Trophoblast cell (in vitro differentiated cells and primary cell): ENCODE results near the gene POLR2F.

Experiments
- DNase-seq, 2 donors: peaks; one replicate each; pipeline ENCODE4 v3.0.0-alpha.2; 2016
- H2AFZ ChIP-seq: 2 replicates; pipeline ENCODE4 v1.6.1; 2013; ENCODE audit warnings: low read length, moderate library complexity, mild to moderate bottlenecking; ENCODE audit not compliant: insufficient read depth, poor library complexity
- H2AK5ac ChIP-seq: 2 replicates; pipeline ENCODE4 v1.6.1; 2013; ENCODE audit warnings: mild to moderate bottlenecking, low read length
- H2BK120ac ChIP-seq: 2 replicates; pipeline ENCODE4 v1.6.1; 2013; ENCODE audit warnings: low read length, mild to moderate bottlenecking, moderate library complexity; ENCODE audit not compliant: insufficient read depth, poor library complexity
- H2BK12ac ChIP-seq: 2 replicates; pipeline ENCODE4 v1.6.1; 2013; ENCODE audit warnings: mild to moderate bottlenecking, low read length, moderate library complexity
- H2BK5ac ChIP-seq: 2 replicates; pipeline ENCODE4 v1.6.1; 2013; ENCODE audit warnings: low read length, low read depth, moderate library complexity, mild to moderate bottlenecking; ENCODE audit not compliant: poor library complexity
- H3K14ac ChIP-seq: 2 replicates; pipeline ENCODE4 v1.6.1; 2013; ENCODE audit warnings: mild to moderate bottlenecking, low read length
- H3K18ac ChIP-seq: 2 replicates; pipeline ENCODE4 v1.6.1; 2013; ENCODE audit warnings: mild to moderate bottlenecking, low read length
- H3K23ac ChIP-seq: 2 replicates; pipeline ENCODE4 v1.6.1; 2013; ENCODE audit warnings: low read length
- H3K27ac ChIP-seq: 2 replicates; pipeline ENCODE4 v1.5.1; 2013; ENCODE audit warnings: low read depth, mild to moderate bottlenecking, inconsistent platforms, low read length, moderate library complexity
- H3K27me3 ChIP-seq: 2 replicates; pipeline ENCODE4 v1.6.1; 2013; ENCODE audit warnings: inconsistent platforms, mild to moderate bottlenecking, low read length, moderate library complexity; ENCODE audit not compliant: insufficient read depth
- H3K36me3 ChIP-seq, 2 experiments: 1 replicate in 1 of 2; 2 replicates in 1 of 2; pipeline ENCODE4 v1.6.1; 2013; ENCODE audit warnings: low read length in 2 of 2, mild to moderate bottlenecking in 2 of 2, moderate library complexity in 1 of 2; ENCODE audit not compliant: insufficient read depth in 2 of 2, control insufficient read depth in 1 of 2
- H3K4ac ChIP-seq: 2 replicates; pipeline ENCODE4 v1.6.1; 2013; ENCODE audit warnings: low read depth, mild to moderate bottlenecking, low read length, moderate library complexity
- H3K4me1 ChIP-seq, 2 experiments: 1 replicate in 1 of 2; 2 replicates in 1 of 2; pipeline ENCODE4 v1.6.1; 2013; ENCODE audit warnings: low read length in 2 of 2, mild to moderate bottlenecking in 2 of 2, moderate library complexity in 1 of 2; ENCODE audit not compliant: insufficient read depth in 2 of 2, control insufficient read depth in 1 of 2
- H3K4me2 ChIP-seq: 2 replicates; pipeline ENCODE4 v1.6.1; 2013; ENCODE audit warnings: inconsistent platforms, mild to moderate bottlenecking, low read length, moderate library complexity
- H3K4me3 ChIP-seq: 2 replicates; pipeline ENCODE4 v1.5.1; 2013; ENCODE audit warnings: mild to moderate bottlenecking, low read depth, low read length, inconsistent platforms
- H3K79me1 ChIP-seq: one replicate; pipeline ENCODE4 v1.6.1; 2013; ENCODE audit warnings: low read length
- H3K79me2 ChIP-seq: 2 replicates; pipeline ENCODE4 v1.6.1; 2013; ENCODE audit warnings: low read length, mild to moderate bottlenecking; ENCODE audit not compliant: control insufficient read depth, insufficient read depth, poor library complexity
- H3K9ac ChIP-seq: 2 replicates; pipeline ENCODE4 v1.6.1; 2013; ENCODE audit warnings: mild to moderate bottlenecking, low read length
- H3K9me3 ChIP-seq: 2 replicates; pipeline ENCODE4 v1.6.1; 2013; ENCODE audit warnings: low read depth, mild to moderate bottlenecking, control low read depth, inconsistent platforms, low read length; ENCODE audit not compliant: insufficient read depth
- H4K12ac ChIP-seq: 2 replicates; pipeline ENCODE4 v1.6.1; 2013; ENCODE audit warnings: low read depth, mild to moderate bottlenecking, low read length, moderate library complexity
- H4K8ac ChIP-seq: 2 replicates; pipeline ENCODE4 v1.6.1; 2013; ENCODE audit warnings: low read depth, mild to moderate bottlenecking, low read length, moderate library complexity
- H4K91ac ChIP-seq: one replicate; pipeline ENCODE4 v1.6.1; 2013; ENCODE audit warnings: low read depth, mild to moderate bottlenecking, low read length, moderate library complexity
- WGBS: extraction: QIAGEN DNeasy Blood & Tissue Kit; methylation state at CpG from one replicate; pipeline ENCODE4 v1.1.7; 2013; ENCODE audit warnings: missing lambda C conversion rate; ENCODE audit not compliant: insufficient read length, insufficient coverage; ENCODE audit errors: extremely low coverage; 5-methylcytosine and 5-hydroxymethylcytosine counted together

POLR2F gene

GRCh38 chr22:37930270-37930951, 23.1 kb upstream of the POLR2F start:
- Histone ChIP-seq H4K91ac (no peak overlapping the region), H3K9me3 (peaks cover 3% of the 10 kb centered on the region), H2AK5ac (no peak overlapping the region), H3K14ac (no peak overlapping the region), H3K4ac (no peak overlapping the region), H3K4me2 (no peak overlapping the region), H4K8ac (no peak overlapping the region), H2BK12ac (no peak overlapping the region), H4K12ac (no peak overlapping the region), H3K18ac (peak overlapping the region; percentile 11), H3K27ac (no peak overlapping the region), H2BK120ac (no peak overlapping the region), H3K4me3 (no peak overlapping the region), H2BK5ac (no peak overlapping the region), H3K4me1 (peaks cover 5 to 12% of the 10 kb centered on the region in 2 experiments), H3K79me2 (no peaks in the 10 kb centered on the region), H3K27me3 (no peaks in the 10 kb centered on the region), H3K36me3 (peaks cover 82 to 83% of the 10 kb centered on the region in 2 experiments), H3K9ac (no peak overlapping the region), H2AFZ (no peak overlapping the region), H3K23ac (no peak overlapping the region), H3K79me1 (peaks cover 2% of the 10 kb centered on the region)
- DNase-seq: peak in 1 of 2 donors; percentile 39
- no CpG with 5 or more reads among the region's 11 CpGs for WGBS

- Histone ChIP-seq H2BK120ac (no peak overlapping the region), H3K4ac (no peak overlapping the region), H3K27ac (no peak overlapping the region), H2AFZ (no peak overlapping the region), H3K27me3 (no peaks in the 10 kb centered on the region), H2BK12ac (no peak overlapping the region), H3K23ac (no peak overlapping the region), H3K9me3 (peaks cover 3% of the 10 kb centered on the region), H2BK5ac (no peak overlapping the region), H4K91ac (no peak overlapping the region), H3K4me2 (no peak overlapping the region), H3K9ac (no peak overlapping the region), H3K18ac (no peak overlapping the region), H3K4me1 (peaks cover 5 to 12% of the 10 kb centered on the region in 2 experiments), H4K12ac (no peak overlapping the region), H3K14ac (no peak overlapping the region), H4K8ac (no peak overlapping the region), H3K79me1 (peaks cover 2% of the 10 kb centered on the region), H3K79me2 (no peaks in the 10 kb centered on the region), H3K4me3 (no peak overlapping the region), H3K36me3 (peaks cover 78 to 79% of the 10 kb centered on the region in 2 experiments), H2AK5ac (no peak overlapping the region)
- whole genome bisulfite sequencing: no CpG with 5 or more reads among the region's 2 CpGs
- DNase-seq: no peak
Measured at GRCh38 chr22:37930952-37931440, 22.5 kb upstream of the POLR2F start.

GRCh38 chr22:37931893-37932389, 21.6 kb upstream of the POLR2F start:
- no peak overlapping the region for H3K14ac ChIP-seq
- no peak overlapping the region for H2BK120ac ChIP-seq
- no peak for DNase-seq
- peaks cover 5 to 12% of the 10 kb centered on the region in 2 experiments for H3K4me1 ChIP-seq
- H2BK12ac ChIP-seq: no peak overlapping the region
- no peak overlapping the region for H2BK5ac ChIP-seq
- H3K27ac ChIP-seq: no peak overlapping the region
- peaks cover 76 to 77% of the 10 kb centered on the region in 2 experiments for H3K36me3 ChIP-seq
- no peaks in the 10 kb centered on the region for H3K27me3 ChIP-seq
- H3K4me3 ChIP-seq: no peak overlapping the region
- no peak overlapping the region for H3K18ac ChIP-seq
- H4K8ac ChIP-seq: no peak overlapping the region
- no peak overlapping the region for H3K4me2 ChIP-seq
- H3K79me2 ChIP-seq: no peaks in the 10 kb centered on the region
- peaks cover 2% of the 10 kb centered on the region for H3K79me1 ChIP-seq
- H4K91ac ChIP-seq: no peak overlapping the region
- H3K23ac ChIP-seq: no peak overlapping the region
- no peak overlapping the region for H2AK5ac ChIP-seq
- no peak overlapping the region for H3K9ac ChIP-seq
- no peak overlapping the region for H4K12ac ChIP-seq
- no peak overlapping the region for H3K4ac ChIP-seq
- H3K9me3 ChIP-seq: peaks cover 3% of the 10 kb centered on the region
- WGBS: no CpG with 5 or more reads among the region's 6 CpGs
- no peak overlapping the region for H2AFZ ChIP-seq

GRCh38 chr22:37932401-37932800, 21.1 kb upstream of the POLR2F start:
- peak overlapping the region; percentile 19 for H3K9ac ChIP-seq
- no peak overlapping the region for H4K8ac ChIP-seq
- WGBS: no CpG with 5 or more reads among the region's 10 CpGs
- peaks cover 3% of the 10 kb centered on the region for H3K9me3 ChIP-seq
- no peak overlapping the region for H3K14ac ChIP-seq
- H3K79me2 ChIP-seq: no peaks in the 10 kb centered on the region
- no peak overlapping the region for H2AK5ac ChIP-seq
- H2BK120ac ChIP-seq: no peak overlapping the region
- H4K91ac ChIP-seq: no peak overlapping the region
- H2AFZ ChIP-seq: no peak overlapping the region
- no peak overlapping the region for H4K12ac ChIP-seq
- H3K27ac ChIP-seq: no peak overlapping the region
- H3K23ac ChIP-seq: no peak overlapping the region
- H3K36me3 ChIP-seq: peaks cover 76 to 77% of the 10 kb centered on the region in 2 experiments
- no peak overlapping the region for H2BK5ac ChIP-seq
- no peak overlapping the region for H2BK12ac ChIP-seq
- H3K27me3 ChIP-seq: no peaks in the 10 kb centered on the region
- H3K79me1 ChIP-seq: peaks cover 2% of the 10 kb centered on the region
- no peak overlapping the region for H3K18ac ChIP-seq
- DNase-seq: no peak
- H3K4me3 ChIP-seq: no peak overlapping the region
- no peak overlapping the region for H3K4ac ChIP-seq
- peaks cover 5 to 12% of the 10 kb centered on the region in 2 experiments for H3K4me1 ChIP-seq
- no peak overlapping the region for H3K4me2 ChIP-seq
